GOT3 (cell line): ENCODE measurements around the gene POLE4.

Experiments
- DNase-seq: peaks from one replicate; lab custom pipeline; 2025; ENCODE audit warnings: mixed read lengths; lab: John Stamatoyannopoulos, UW

Gene POLE4

DNA sequence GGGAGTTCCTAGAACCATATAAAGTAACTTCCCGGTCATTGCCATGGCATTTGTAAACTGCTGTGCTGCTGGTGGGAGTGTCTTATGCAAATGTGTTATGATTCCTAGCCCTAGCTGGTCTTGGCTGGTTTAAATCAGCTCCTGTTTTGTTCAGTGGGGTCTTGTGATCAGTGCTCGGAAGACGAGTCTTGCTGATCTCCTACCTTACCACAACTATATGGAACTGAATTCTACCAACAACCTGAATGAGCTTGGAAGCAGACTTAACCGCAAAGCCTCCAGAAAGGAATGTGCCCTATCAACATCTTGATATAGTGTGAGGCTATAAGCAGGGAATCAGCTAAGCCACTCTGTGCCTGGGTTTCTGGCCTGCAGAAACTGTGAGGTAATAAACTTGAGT, 33.5 kb downstream of the POLE4 start:
- no peak for DNase-seq

DNA sequence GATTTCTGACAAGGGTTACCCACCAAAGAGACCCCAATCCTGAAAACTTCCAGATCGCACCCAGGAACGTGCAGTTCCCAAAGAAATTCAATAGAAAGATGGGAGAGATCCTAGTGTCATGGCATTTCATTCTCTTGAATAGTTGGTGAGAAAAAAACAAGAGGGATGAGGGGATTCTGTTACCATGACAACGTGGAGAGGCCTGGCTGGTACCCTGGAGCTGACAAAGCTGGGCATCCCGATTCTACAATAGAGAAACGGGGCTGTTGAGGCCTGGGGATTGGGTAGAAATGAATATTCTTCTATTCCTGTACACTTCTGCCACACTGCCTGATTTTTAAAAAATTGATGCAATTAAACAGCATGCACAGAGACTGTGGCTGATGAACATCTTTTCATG, 41.0 kb downstream of the POLE4 start:
- no peak for DNase-seq

DNA sequence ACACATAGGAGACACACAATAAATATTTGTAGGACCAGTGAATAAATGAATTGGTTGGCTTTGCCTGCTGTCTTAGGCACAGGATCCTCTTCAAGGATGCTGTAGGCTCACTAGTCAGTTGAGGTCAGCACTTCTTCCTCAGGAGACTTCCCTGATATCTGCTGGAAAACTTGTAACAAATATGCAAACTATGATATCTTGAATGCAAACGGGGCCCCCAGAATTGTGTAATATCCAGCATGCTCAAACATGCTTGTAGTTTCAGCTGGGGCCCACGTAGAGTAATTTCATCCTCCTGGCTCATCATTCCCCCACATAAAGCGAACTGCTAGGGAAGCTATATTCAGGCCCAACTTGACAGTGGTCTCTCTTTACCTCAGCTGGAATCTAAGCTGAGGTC, 43.6 kb downstream of the POLE4 start:
- no peak for DNase-seq

GRCh38 chr2:75003276-75003675, 44.8 kb downstream of the POLE4 start:
- DNase-seq, result no peak

DNA sequence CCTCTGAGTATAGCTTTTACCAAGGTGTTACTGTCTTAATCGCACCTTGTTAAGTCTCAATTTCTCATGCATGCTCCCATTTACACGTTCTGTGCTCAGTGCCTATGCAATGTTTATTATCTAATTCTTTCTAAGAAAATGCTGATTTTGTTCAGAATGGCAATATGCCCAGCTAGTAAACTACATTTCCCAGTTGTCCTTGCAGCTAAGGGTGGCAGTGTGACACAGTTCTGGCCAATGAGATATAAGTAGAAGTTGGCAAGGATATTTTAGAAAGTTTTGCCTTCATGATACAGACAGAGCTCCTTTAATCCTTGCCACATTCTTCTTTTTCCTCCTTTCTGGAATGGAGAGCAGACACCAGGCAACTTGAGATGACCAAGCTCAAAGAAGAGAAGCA, 45.3 kb downstream of the POLE4 start:
- no peak for DNase-seq

DNA sequence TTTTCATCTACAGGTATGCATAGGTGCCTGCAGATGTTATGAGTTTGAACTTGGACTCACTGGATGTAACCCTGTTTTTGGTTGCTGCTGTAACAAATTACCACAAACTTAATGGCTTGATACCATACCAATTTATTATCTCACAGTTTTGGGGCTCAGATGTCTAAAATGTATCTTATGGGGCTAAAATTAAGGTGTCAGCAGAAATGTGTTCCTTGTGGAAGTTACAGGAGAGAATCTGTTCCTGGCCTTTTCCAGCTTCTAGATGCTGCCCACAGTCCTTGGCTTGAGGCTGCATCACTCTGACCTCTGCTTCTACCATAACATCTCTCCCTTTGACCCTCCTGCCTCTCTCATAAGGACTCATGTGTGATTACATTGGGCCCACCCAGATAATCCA, 47.6 kb downstream of the POLE4 start:
- DNase-seq, result no peak

- no peak for DNase-seq
Observed at GRCh38 chr2:75007061-75007460, 48.6 kb downstream of the POLE4 start.

- no peak for DNase-seq
Observed at GRCh38 chr2:75007819-75008218, 49.4 kb downstream of the POLE4 start.

DNA sequence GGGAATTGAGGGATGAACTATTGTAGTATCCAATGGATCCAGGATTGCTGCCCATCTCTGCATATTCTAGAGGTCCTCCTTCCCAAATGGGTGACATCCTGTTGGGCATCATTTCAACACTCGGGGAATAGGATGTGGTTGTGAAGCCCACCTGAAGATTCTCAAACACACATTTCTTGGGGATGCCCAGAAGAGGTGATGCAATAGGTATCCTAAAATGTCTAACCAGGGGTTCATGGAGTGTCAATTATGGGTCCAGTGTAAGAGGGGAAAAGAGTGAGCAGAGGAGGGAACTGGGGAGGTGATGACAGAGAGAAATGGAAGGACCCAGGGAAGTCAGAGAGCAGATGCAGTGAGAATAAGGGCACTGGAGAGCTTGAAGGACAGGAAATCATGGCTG, 52.1 kb downstream of the POLE4 start:
- DNase-seq, result no peak

GRCh38 chr2:75012080-75012479, 53.6 kb downstream of the POLE4 start:
- no peak for DNase-seq

- DNase-seq, result no peak
Observed at GRCh38 chr2:75018162-75018561, 59.7 kb downstream of the POLE4 start.
